Osteocyte (in vitro differentiated cells): ENCODE measurements around the gene CNTN6. TPM values are rescaled to one million over a fixed set of nuclear protein-coding genes. Genes with fewer than 3 reads are reported as not detected.
A peak's percentile ranks its signal among the peaks of the same experiment; 100 is the strongest.

Experiments used
- DNase-seq: peaks from one replicate; pipeline ENCODE4 v3.0.0; 2021; ENCODE audit warnings: mixed read lengths; ENCODE audit not compliant: unreplicated experiment; ENCODE audit errors: extremely low spot score
- H3K27ac Mint-ChIP-seq: one replicate; pipeline ENCODE4 v1.8.0; 2021; ENCODE audit warnings: mild to moderate bottlenecking, mixed read lengths; ENCODE audit not compliant: unreplicated experiment
- H3K27me3 Mint-ChIP-seq: one replicate; pipeline ENCODE4 v1.8.0; 2021; ENCODE audit warnings: mixed read lengths; ENCODE audit not compliant: unreplicated experiment
- H3K36me3 Mint-ChIP-seq: one replicate; pipeline ENCODE4 v1.8.0; 2021; ENCODE audit warnings: mixed read lengths; ENCODE audit not compliant: unreplicated experiment
- H3K4me1 Mint-ChIP-seq: one replicate; pipeline ENCODE4 v1.8.0; 2021; ENCODE audit warnings: mixed read lengths; ENCODE audit not compliant: unreplicated experiment
- H3K4me3 Mint-ChIP-seq: one replicate; pipeline ENCODE4 v1.8.0; 2021; ENCODE audit warnings: mild to moderate bottlenecking, moderate library complexity, mixed read lengths; ENCODE audit not compliant: unreplicated experiment
- H3K9me3 Mint-ChIP-seq: one replicate; pipeline ENCODE4 v1.8.0; 2021; ENCODE audit warnings: mixed read lengths; ENCODE audit not compliant: unreplicated experiment
- CTCF ChIP-seq: fragments of 200-600 bp; sonication (generic); IDR thresholded peaks from 2 replicates; pipeline ENCODE4 v1.5.0; 2021; ENCODE audit warnings: antibody characterized with exemption, mild to moderate bottlenecking, moderate library complexity
- total RNA-seq: library from RNA; stranded (reverse); gene quantifications from 2 replicates; pipeline ENCODE4 v1.2.1, GENCODE V29; 2021

CNTN6 gene
- total RNA-seq, 1 donor from 2014 or later, result 27.5 TPM

GRCh38 chr3:1394188-1394587 lies 301.4 kb downstream of the CNTN6 start:
- no peak for TF ChIP-seq CTCF
- no peak for DNase-seq
- H3K27ac Mint-ChIP-seq, result no peak overlapping the region
- no peaks in the 10 kb centered on the region for H3K36me3 Mint-ChIP-seq
- H3K27me3 Mint-ChIP-seq, result no peaks in the 10 kb centered on the region
- no peaks in the 10 kb centered on the region for H3K9me3 Mint-ChIP-seq
- no peak overlapping the region for H3K4me3 Mint-ChIP-seq
- H3K4me1 Mint-ChIP-seq, result peaks cover 21% of the 10 kb centered on the region

- H3K4me1 Mint-ChIP-seq, result peaks cover 78% of the 10 kb centered on the region
- H3K36me3 Mint-ChIP-seq, result no peaks in the 10 kb centered on the region
- peak overlapping the region; percentile 49 for H3K27ac Mint-ChIP-seq
- H3K27me3 Mint-ChIP-seq, result no peaks in the 10 kb centered on the region
- no peak for TF ChIP-seq CTCF
- no peak overlapping the region for H3K4me3 Mint-ChIP-seq
- no peak for DNase-seq
- H3K9me3 Mint-ChIP-seq, result no peaks in the 10 kb centered on the region
Measured at GRCh38 chr3:1400571-1400970, 307.7 kb downstream of the CNTN6 start.

- peaks cover 2% of the 10 kb centered on the region for H3K36me3 Mint-ChIP-seq
- H3K4me3 Mint-ChIP-seq, result no peak overlapping the region
- no peak for TF ChIP-seq CTCF
- H3K27ac Mint-ChIP-seq, result peak overlapping the region; percentile 79
- no peaks in the 10 kb centered on the region for H3K27me3 Mint-ChIP-seq
- H3K9me3 Mint-ChIP-seq, result no peaks in the 10 kb centered on the region
- H3K4me1 Mint-ChIP-seq, result peaks cover 64% of the 10 kb centered on the region
- DNase-seq, result no peak
Measured at GRCh38 chr3:1404270-1404962, 311.6 kb downstream of the CNTN6 start.

- Mint-ChIP-seq H3K4me3 (no peak overlapping the region), H3K36me3 (peaks cover 2% of the 10 kb centered on the region), H3K9me3 (no peaks in the 10 kb centered on the region), H3K27ac (no peak overlapping the region), H3K27me3 (no peaks in the 10 kb centered on the region), H3K4me1 (peaks cover 47% of the 10 kb centered on the region)
- DNase-seq, result no peak
- no peak for TF ChIP-seq CTCF
Measured at GRCh38 chr3:1406250-1406649, 313.4 kb downstream of the CNTN6 start.

- Mint-ChIP-seq H3K4me1 (peaks cover 6% of the 10 kb centered on the region), H3K27me3 (no peaks in the 10 kb centered on the region), H3K27ac (no peak overlapping the region), H3K9me3 (peaks cover 4% of the 10 kb centered on the region), H3K4me3 (no peak overlapping the region), H3K36me3 (no peaks in the 10 kb centered on the region)
- TF ChIP-seq CTCF, result no peak
- DNase-seq, result no peak
Measured at GRCh38 chr3:1421577-1421976, 328.8 kb downstream of the CNTN6 start.
